PC-3 (cell line): ENCODE data around the gene PI4KB. TPM values are rescaled to one million over a fixed set of nuclear protein-coding genes. Genes with fewer than 3 reads are reported as not detected.

ENCODE experiments used
- ATAC-seq: fragments of 200-7000 bp; cut with Tn5 transposase; 2 replicates; pipeline ENCODE4 v1.9.1; 2020; ENCODE audit warnings: mild to moderate bottlenecking, moderate library complexity
- BruUV-seq: library from RNA; stranded (reverse); fragments of 400-500 nt; replicated peaks from 2 replicates; lab custom pipeline; 2021; lab: Mats Ljungman, UMichigan
- CTCF ChIA-PET: fragments of 300-600 bp; sonication (Branson Sonifier 250); formaldehyde crosslinking; loops from one replicate; lab custom pipeline; 2022; ENCODE audit warnings: antibody characterized with exemption; lab: Charles Lee
- POLR2A ChIA-PET: fragments of 300-600 bp; sonication (Branson Sonifier 250); formaldehyde crosslinking; loops from one replicate; lab custom pipeline; 2022; ENCODE audit warnings: antibody characterized with exemption; ENCODE audit not compliant: unreplicated experiment; lab: Charles Lee
- DNase-seq: peaks from one replicate; pipeline ENCODE4 v3.0.0-alpha.2; 2015
- H2AFZ ChIP-seq: fragments of 300-600 bp; sonication (generic); 2 replicates; pipeline ENCODE4 v1.6.0; 2016; ENCODE audit warnings: antibody characterized with exemption, low read length
- H3F3A ChIP-seq: fragments of 300-600 bp; sonication (generic); one replicate; pipeline ENCODE4 v1.6.0; 2017; ENCODE audit warnings: antibody characterized with exemption, low read length, control low read depth, mild to moderate bottlenecking; ENCODE audit not compliant: unreplicated experiment
- H3K27ac ChIP-seq: fragments of 300-600 bp; sonication (generic); 2 replicates; pipeline ENCODE4 v1.5.1; 2016; ENCODE audit warnings: mild to moderate bottlenecking, low read length
- H3K27me3 ChIP-seq: fragments of 300-600 bp; sonication (generic); 2 replicates; pipeline ENCODE4 v1.6.1; 2016; ENCODE audit warnings: low read length, mixed read lengths
- H3K36me3 ChIP-seq: fragments of 300-600 bp; sonication (generic); 2 replicates; pipeline ENCODE4 v1.6.1; 2016; ENCODE audit warnings: low read depth, mixed run types, low read length, mixed read lengths
- H3K4me1 ChIP-seq: fragments of 300-600 bp; sonication (generic); 2 replicates; pipeline ENCODE4 v1.5.1; 2016; ENCODE audit warnings: low read length; ENCODE audit not compliant: insufficient read depth
- H3K4me2 ChIP-seq: fragments of 300-600 bp; sonication (generic); 2 replicates; pipeline ENCODE4 v1.6.0; 2016; ENCODE audit warnings: low read length
- H3K4me3 ChIP-seq: fragments of 300-600 bp; sonication (generic); 2 replicates; pipeline ENCODE4 v1.5.1; 2016; ENCODE audit warnings: mild to moderate bottlenecking, low read length, mixed read lengths
- H3K79me2 ChIP-seq: fragments of 300-600 bp; sonication (generic); 2 replicates; pipeline ENCODE4 v1.6.1; 2017; ENCODE audit warnings: low read length, mixed read lengths
- H3K9ac ChIP-seq: fragments of 300-600 bp; sonication (generic); 2 replicates; pipeline ENCODE4 v1.6.0; 2016; ENCODE audit warnings: mild to moderate bottlenecking, low read length
- H3K9me2 ChIP-seq: fragments of 300-600 bp; sonication (generic); replicated peaks from 2 replicates; pipeline ENCODE4 v1.6.1; 2016; ENCODE audit warnings: mixed run types, low read length, mixed read lengths
- H3K9me3 ChIP-seq: fragments of 300-600 bp; sonication (generic); 2 replicates; pipeline ENCODE4 v1.6.1; 2016; ENCODE audit warnings: low read length, mixed read lengths
- H4K20me1 ChIP-seq: fragments of 300-600 bp; sonication (generic); 2 replicates; pipeline ENCODE4 v1.6.1; 2016; ENCODE audit warnings: low read length, mixed read lengths
- CTCF ChIP-seq: fragments of 300-600 bp; sonication (generic); conservative IDR thresholded peaks from 2 replicates; pipeline ENCODE4 v1.5.1; 2017; ENCODE audit warnings: antibody characterized with exemption, low read depth, mild to moderate bottlenecking, low read length
- EZH2 ChIP-seq: fragments of 300-600 bp; sonication (generic); IDR thresholded peaks from one replicate; pipeline ENCODE4 v1.6.1; 2017; ENCODE audit warnings: antibody characterized with exemption, mild to moderate bottlenecking, low read length; ENCODE audit not compliant: unreplicated experiment
- EZH2phosphoT487 ChIP-seq: fragments of 300-600 bp; sonication (generic); IDR thresholded peaks from 2 replicates; pipeline ENCODE4 v1.6.1; 2018; ENCODE audit warnings: mild to moderate bottlenecking, antibody characterized with exemption, low read length, borderline replicate concordance
- intact Hi-C: fragments of 100-400 bp; cut with micrococcal nuclease; formaldehyde crosslinking; loops from 2 replicates; pipeline ENCODE4 v1.9.0; 2023
- total RNA-seq: library from RNA; depleted of rRNA; stranded (reverse); fragments of >200 nt; gene quantifications from 2 replicates; pipeline ENCODE4 v1.2.3, GENCODE V29; 2014

The PI4KB gene
- total RNA-seq, 1 experiment from 2014 or later = 99.5 TPM

DNA sequence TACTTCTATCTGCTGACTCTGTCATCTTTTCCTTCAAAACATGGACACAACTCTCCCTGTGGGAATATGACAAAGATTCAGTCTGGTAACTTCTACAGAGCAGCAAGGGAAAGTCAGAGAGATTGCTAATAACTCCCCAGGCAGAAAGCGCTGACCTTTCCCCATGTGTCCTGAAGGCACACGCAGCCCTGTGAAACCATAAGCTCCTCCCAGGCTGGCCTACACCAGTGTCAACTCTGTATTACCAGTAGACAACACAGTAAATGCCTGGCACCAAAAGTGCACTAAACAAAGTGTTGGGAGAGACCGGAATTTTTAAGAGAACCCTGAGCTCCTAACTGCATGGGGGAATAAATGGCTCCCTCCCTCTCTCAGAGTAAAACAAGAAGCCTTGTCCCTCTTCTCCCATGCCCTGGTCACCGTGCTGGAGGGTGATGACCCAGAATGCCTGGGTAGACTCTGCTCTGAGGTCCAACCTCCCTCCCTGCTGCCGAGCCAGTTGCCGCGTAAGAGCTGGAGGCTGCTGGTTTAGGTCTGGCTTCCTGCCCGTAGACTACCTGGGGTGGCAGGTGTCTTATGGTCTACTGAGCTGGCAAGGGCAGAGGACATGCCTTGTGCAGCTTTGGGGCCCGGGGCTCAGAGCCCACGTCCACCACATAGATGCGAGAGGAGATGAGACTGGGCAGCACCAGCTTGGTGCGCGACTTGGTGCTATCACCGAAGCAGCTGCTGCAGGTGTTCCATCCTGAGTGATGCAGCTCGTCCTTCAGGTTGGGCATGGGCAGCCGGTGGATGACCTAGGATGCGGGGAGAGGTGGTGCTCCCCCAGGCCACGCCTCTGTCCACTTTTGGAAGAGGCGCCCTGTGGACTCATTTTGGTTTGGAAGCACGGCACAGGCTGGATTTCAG lies 41.4 kb upstream of the PI4KB start:
- intact Hi-C loops = no loop called here
- ChIA-PET CTCF (no interaction called here), POLR2A (interaction anchor here (0.6 kb wide), 2 partner anchors 120 to 469 kb away, joined by 3 read pairs; no protein-coding TSS in a partner anchor)
- H4K20me1 ChIP-seq = no peaks in the 10 kb centered on the region
- H3K27ac ChIP-seq = no peak overlapping the region
- no peaks in the 10 kb centered on the region for H3K79me2 ChIP-seq
- H3K4me2 ChIP-seq = no peak overlapping the region
- TF ChIP-seq EZH2phosphoT487 = no peak
- TF ChIP-seq EZH2 = no peak
- no peak for TF ChIP-seq CTCF
- H3K4me3 ChIP-seq = no peak overlapping the region
- H3F3A ChIP-seq = no peaks in the 10 kb centered on the region
- no peak overlapping the region for H3K9ac ChIP-seq
- H3K27me3 ChIP-seq = no peaks in the 10 kb centered on the region
- no peaks in the 10 kb centered on the region; the same call in 1 of the 2 replicates for H3K9me3 ChIP-seq
- no TSS peak for BruUV-seq
- H3K9me2 ChIP-seq = no peaks in the 10 kb centered on the region
- H2AFZ ChIP-seq = no peak overlapping the region
- DNase-seq = no peak
- peaks cover 8% of the 10 kb centered on the region for H3K36me3 ChIP-seq
- ATAC-seq = no peak
- peaks cover 24% of the 10 kb centered on the region for H3K4me1 ChIP-seq

GRCh38 chr1:151367658-151368392 lies 40.6 kb upstream of the PI4KB start:
- peaks cover 8% of the 10 kb centered on the region for H3K36me3 ChIP-seq
- H2AFZ ChIP-seq = no peak overlapping the region
- no peak for TF ChIP-seq EZH2
- no peak overlapping the region for H3K27ac ChIP-seq
- BruUV-seq = no TSS peak
- H3K27me3 ChIP-seq = no peaks in the 10 kb centered on the region
- ATAC-seq (no peak), DNase-seq (no peak)
- no peaks in the 10 kb centered on the region for H3F3A ChIP-seq
- no peak overlapping the region for H3K9ac ChIP-seq
- H4K20me1 ChIP-seq = no peaks in the 10 kb centered on the region
- peaks cover 21% of the 10 kb centered on the region for H3K4me1 ChIP-seq
- POLR2A ChIA-PET = interaction anchor here (0.6 kb wide), 1 partner anchor 121 kb away, joined by 3 read pairs; no protein-coding TSS in a partner anchor
- H3K4me2 ChIP-seq = no peak overlapping the region
- CTCF ChIA-PET = no interaction called here
- no peaks in the 10 kb centered on the region; the same call in 1 of the 2 replicates for H3K9me3 ChIP-seq
- H3K4me3 ChIP-seq = no peak overlapping the region
- H3K79me2 ChIP-seq = no peaks in the 10 kb centered on the region
- intact Hi-C loops = no loop called here
- no peaks in the 10 kb centered on the region for H3K9me2 ChIP-seq

GRCh38 chr1:151364996-151365395 lies 37.8 kb upstream of the PI4KB start:
- CTCF ChIA-PET = no interaction called here
- Histone ChIP-seq H3K9ac (no peak overlapping the region), H3K27ac (no peak overlapping the region), H3K4me3 (no peak overlapping the region), H3K27me3 (no peaks in the 10 kb centered on the region), H3K4me2 (no peak overlapping the region), H3K36me3 (peaks cover 15% of the 10 kb centered on the region), H3K79me2 (no peaks in the 10 kb centered on the region), H3K9me2 (no peaks in the 10 kb centered on the region), H3K9me3 (peaks cover 12% of the 10 kb centered on the region), H4K20me1 (no peaks in the 10 kb centered on the region), H3K4me1 (no peaks in the 10 kb centered on the region), H3F3A (no peaks in the 10 kb centered on the region), H2AFZ (no peak overlapping the region)
- no peak for DNase-seq
- no peak for TF ChIP-seq EZH2
- TF ChIP-seq EZH2phosphoT487 = no peak
- TF ChIP-seq CTCF = 0 out of 2 replicates have a peak, but pooled peaks have one; percentile 14
- POLR2A ChIA-PET = interaction anchor here (0.5 to 0.6 kb wide), 2 partner anchors 18 to 170 kb away, joined by 3 to 6 read pairs; partner anchors contain the start of gene RFX5
- BruUV-seq = no TSS peak
- intact Hi-C loops = no loop called here
- ATAC-seq = no peak
